GM12875 (cell line): ENCODE data around the gene TBX2.
"Not testable (repeated sequence)": the region's sequence is repeated elsewhere in the genome, so short reads cannot be mapped to it uniquely, and the experiment has no call there.

Source experiments
- H3K4me3 ChIP-seq: one replicate; pipeline ENCODE4 v1.5.1; 2011; ENCODE audit warnings: low read depth, low read length, control low read depth
- TF ChIP-seq, protein P1 (sequence below): IDR thresholded peaks from 2 replicates; pipeline ENCODE4 v1.5.1; 2011; ENCODE audit warnings: low read depth, mild to moderate bottlenecking, control low read depth, inconsistent platforms, low read length, moderate library complexity, borderline replicate concordance; ENCODE audit not compliant: insufficient read depth

Gene TBX2

DNA sequence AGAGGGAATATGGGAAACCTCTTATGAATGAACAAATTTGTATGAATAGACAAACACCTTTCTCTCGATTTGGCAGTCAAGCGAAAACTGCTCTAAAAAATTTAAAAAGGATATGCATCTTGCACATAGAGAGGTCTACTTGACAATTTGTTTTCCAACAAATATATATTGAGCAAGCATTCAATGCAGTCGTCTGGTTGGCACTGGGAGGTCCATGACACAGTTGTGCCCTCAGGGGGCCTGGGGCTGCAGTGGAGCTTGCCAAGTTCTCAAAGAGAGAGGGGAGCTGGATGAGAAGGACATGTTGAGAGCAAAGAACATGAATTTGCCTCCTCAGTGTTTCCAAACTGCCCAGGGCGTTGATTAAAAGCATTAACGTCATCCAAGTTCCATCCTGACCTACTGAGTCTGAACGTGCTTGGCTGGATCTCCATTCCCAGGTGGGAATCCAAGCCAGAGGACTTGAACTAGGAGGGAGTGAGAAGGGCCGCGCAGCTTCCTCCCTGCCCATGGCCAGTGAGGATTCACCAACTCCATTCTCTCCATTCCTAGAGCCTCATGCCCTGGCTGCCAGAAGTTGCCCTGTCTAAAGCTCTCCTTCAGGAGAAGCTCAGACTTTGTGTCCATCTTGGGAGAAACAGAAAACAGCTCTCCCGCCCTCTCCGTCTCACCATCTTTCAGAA is 24.5 kb downstream of the TBX2 start:
- H3K4me3 ChIP-seq, result no peak overlapping the region
- TF ChIP-seq, protein P1, sequence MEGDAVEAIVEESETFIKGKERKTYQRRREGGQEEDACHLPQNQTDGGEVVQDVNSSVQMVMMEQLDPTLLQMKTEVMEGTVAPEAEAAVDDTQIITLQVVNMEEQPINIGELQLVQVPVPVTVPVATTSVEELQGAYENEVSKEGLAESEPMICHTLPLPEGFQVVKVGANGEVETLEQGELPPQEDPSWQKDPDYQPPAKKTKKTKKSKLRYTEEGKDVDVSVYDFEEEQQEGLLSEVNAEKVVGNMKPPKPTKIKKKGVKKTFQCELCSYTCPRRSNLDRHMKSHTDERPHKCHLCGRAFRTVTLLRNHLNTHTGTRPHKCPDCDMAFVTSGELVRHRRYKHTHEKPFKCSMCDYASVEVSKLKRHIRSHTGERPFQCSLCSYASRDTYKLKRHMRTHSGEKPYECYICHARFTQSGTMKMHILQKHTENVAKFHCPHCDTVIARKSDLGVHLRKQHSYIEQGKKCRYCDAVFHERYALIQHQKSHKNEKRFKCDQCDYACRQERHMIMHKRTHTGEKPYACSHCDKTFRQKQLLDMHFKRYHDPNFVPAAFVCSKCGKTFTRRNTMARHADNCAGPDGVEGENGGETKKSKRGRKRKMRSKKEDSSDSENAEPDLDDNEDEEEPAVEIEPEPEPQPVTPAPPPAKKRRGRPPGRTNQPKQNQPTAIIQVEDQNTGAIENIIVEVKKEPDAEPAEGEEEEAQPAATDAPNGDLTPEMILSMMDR, result no peak

DNA sequence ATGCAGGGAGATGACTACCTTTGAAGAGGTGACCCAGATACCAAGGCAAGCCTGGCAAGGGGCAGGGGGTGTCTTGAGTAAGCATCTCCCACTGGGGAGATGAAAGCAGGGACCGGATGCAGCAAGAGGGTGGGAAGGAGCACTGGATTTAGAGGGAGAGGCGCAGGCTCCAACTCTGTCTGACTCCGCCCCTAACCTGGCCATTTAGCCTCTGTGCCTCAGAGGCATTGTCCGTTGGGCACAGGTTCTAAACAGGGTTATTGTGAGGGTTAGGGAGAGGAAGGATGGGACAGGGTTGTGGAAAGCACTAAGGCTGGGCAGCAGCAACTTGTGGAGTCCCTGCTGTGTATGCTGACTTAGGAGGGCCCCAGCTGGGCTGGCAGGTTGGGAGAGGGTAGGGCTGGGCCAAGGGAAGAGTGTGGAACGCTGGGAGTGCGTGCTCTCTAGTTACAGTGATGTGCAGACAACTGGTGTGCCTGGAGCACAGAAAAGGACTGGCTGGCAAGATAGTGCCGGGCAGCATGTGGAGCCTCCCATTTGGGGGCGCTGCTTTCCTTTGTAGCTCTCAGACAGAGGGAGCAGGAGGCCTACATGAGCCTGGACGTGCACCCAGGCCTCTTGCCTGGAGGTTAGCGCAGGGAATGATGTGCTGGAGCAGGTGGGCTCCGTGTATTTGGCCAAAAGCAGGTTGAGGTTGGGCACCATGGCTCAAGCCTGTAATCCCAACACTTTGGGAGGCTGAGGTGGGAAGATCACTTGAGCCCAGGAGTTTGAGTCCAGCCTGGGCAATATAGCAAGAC is 26.2 kb downstream of the TBX2 start:
- TF ChIP-seq, protein P1, result no peak
- no peak overlapping the region for H3K4me3 ChIP-seq

DNA sequence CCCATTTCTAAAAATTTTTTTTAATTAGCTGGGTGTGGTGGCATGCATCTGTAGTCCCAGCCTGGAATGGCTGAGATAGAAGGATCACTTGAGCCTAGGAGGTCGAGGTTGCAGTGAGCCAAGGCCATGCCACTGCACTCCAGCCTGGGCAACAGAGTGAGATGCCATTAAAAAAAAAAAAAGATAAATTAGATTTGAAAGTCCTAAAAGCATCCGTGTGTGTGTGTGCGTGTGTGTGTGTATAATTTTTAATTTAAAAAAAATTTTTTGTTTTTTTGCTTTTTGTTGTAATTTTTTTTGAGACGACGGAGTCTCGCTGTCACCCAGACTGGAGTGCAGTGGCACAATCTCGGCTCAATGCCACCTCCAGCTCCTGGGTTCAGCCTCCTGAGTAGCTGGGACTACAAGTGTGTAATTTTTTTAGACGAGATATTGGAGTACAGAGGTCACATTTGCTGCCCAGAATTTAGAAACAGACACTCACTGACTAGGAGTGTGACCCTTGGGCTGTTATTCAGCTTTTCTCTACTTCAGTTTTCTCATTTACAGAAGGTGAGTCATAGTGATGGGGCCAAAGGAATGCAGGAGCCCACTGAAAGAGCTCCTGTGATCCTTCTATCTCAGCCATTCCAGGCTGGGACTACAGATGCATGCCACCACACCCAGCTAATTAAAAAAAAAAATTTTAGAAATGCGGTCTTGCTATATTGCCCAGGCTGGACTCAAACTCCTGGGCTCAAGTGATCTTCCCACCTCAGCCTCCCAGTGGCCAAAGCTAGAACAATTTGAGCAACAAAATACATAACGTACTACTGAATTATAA is 27.1 kb downstream of the TBX2 start:
- TF ChIP-seq, protein P1, result no peak
- H3K4me3 ChIP-seq, result no peak overlapping the region

DNA sequence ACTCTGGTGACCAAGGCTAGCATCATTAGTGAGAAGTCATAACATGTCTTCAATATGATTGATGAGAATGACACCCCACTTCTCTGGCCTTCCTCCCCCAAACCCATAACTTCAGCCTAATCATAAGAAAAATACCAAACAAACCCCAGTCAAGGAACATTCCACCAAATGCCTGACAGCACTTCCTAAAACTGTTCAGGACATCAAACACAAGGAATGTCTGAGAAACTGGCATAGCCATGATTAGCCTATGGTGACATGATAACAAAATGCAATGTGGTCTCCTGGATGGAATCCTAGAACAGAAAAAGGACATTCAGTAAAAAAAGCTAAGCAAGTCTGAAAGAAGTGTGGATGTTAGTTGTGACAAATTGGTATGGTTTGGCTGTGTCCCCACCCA is 27.9 kb downstream of the TBX2 start:
- TF ChIP-seq, protein P1, result no peak

DNA sequence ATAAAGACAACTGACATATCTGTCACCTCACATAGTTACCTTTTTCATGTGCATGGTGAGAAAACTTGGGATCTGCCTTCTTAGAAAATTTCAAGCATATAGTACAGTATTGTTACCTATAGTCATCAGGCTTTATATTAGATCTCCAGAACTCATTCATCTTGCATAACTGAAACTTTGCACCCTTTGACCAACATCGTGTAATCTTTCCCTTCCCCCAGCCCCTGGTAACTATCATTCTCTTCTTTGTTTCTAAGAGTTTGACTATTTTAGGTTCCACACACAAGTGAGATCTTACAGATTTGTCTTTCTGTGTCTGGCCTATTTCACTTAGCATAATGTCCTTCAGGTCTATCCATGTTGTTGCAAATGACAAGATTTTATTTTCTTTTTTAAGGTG is 29.6 kb downstream of the TBX2 start:
- H3K4me3 ChIP-seq, result no peak overlapping the region
- TF ChIP-seq, protein P1, result no peak

More for the DNA sequence above, 27.9 kb downstream of the TBX2 start:
- H3K4me3 ChIP-seq, result no peak overlapping the region

DNA sequence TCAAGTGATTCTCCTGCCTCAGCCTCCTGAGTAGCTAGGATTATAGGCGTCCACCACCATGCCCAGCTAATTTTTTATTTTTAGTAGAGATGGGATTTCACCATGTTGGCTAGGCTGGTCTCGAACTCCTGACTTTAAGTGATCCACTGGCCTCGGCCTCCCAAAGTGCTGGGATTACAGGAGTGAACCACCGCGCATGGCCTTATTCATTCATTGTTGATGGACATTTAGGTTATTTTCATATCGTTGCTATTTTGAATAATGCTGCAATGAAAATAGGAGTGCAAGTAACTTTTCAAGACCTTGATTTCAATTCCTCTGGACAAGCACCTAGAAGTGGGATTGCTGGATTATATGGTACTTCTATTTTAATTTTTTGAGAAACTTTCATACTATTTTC is 30.2 kb downstream of the TBX2 start:
- not testable (repeated sequence) for H3K4me3 ChIP-seq

DNA sequence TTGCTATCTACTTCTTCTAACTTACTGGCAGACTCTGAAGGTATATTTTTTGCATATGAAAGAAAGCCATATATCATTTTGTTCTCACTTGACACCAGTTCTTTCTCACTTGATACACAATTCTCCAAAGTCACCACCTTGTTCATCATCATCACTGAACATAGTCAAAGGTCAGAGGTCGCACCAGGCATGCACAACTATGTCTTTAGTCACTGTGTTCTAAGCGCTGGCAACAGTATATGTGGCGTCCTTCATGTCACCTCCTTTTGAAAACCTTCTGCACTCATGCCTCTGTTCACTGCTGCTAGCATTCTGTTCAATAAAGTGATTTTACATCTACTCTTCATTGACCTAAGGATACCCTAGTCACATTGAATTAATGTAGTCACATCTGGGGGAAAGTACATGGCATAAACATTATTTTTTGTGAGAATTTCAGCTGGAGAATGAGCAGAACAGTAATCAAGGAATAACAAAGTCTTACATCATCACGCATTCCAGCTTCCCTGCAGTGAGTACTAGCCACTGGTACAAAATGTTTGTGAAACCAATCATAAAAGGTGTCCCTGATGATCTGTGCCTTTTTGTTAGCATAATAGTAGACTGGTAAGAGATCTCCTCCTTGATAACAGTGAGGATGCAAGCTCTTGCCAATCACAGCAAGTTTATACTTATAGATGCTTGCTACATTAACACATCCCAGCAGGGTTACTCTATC is 32.1 kb downstream of the TBX2 start:
- no peak overlapping the region for H3K4me3 ChIP-seq
- TF ChIP-seq, protein P1, result no peak
